ENCODE results near the gene DPM2.

The DPM2 gene

DNA sequence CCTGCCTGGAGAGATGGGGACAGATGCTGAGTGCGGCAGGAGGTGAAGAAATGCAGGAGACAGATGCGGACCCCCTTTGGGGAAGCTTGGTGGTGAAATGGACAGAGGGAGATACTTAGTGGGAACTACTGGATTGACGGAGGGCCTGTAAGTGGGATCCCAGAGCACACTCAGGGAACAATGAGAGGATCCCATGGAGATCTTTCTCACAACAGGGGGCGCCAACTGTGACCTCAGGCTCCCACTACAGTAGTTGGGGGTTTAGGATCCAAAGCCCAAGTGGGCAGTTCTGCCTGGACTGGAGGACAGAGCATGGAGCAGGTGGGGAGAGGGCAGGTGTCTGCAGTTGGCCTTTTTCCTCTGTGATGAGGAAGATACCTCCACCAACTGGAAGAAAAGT is 3.4 kb downstream of the DPM2 start:
- DNase-seq = no peak

GRCh38 chr9:127931092-127931881 is 6.4 kb downstream of the DPM2 start:
- DNase-seq = peak; percentile 19

DNA sequence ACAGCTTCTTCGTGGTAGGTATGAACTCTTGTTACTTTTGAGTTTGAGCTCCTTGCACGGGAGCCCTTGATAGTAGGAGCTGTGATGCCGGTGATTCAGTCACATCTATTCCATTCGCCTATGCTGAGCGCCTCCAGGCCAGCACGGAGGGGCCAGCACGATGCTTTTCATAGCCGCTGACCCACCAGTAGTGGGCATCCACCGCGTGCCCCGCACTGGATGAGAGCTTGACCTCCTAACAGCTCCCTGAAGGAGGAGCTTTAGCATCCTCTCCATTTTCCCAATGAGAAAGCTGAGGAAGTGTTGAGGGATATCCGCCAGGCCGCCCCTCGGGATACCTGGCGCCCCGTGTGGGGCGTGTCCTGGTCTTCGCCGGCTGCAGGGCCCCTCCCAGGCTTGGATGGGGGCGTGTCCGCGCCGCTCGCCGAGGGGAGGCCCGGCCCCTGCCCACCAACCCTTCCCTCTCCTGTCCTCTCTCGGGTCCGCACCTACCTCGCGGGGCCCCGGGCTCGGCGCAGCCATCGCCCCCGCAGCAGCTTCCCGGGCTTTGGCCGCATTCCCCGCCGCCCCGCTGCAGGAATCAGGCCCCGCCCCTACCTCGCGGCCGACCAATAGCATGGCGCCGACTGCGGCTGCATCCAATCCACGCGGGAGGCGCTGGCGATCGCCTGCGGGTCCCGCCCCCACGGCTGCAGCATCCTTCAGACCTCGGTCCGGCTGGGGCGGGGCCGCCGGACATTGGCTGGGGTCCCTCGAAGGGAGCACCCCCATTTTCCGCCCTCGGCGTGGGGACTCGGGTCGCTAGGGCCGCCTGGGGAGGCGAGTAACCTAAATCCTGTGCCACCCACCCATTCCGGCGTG is 7.2 kb downstream of the DPM2 start, which contains the start of gene PIP5KL1:
TSS of gene PIP5KL1 (minus strand) at position 547 of the 861 bp plus-strand sequence. CDS start at position 522, 25 bp downstream.
- DNase-seq = peak; percentile 78

GRCh38 chr9:127929625-127929979 is 8.1 kb downstream of the DPM2 start:
- DNase-seq = no peak

DNA sequence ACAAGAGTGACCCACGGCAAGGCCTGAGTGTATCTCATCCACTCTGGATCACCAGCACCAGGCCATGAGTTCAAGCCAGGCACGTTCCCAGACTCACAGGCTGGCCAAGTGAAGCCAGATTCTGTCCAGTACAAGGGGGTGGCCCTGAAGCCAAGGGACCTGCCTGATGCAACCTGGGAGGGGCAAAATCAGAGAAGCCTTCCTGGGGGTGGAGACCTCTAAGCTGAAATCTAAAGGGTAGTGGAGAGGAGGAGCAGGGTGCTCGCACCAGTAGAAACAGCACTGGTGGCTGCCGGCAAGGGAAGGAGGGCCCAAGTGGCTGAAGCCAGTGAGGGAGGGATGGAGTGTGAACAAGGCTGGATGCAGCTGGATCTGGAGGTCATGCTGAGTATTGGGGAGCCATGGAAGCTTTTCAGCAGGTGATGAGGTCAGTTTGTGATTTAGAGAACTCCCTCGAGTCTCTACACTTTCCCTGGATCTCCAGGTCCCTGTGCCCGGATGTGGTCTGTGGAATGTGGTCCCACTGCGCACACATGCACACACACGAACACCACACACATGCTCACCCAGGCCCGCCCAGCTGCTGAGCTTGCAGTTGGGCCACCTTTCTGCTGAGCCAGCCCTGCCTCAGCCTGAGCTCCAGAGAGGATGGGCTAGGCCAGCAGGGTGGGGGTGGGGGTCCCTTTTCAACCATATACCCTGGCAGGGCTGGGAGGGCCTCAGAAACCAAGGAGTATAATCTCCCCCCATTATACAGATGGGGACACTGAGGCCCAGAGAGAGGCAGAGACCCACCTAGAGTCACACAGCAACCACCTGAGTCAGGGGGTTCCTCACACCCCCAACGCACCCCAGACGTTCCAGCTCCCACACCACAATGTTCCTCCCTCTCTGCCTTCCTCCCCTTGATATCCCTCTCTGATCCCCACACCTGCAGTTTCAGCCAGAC is 8.7 kb downstream of the DPM2 start:
- no peak for DNase-seq

DNA sequence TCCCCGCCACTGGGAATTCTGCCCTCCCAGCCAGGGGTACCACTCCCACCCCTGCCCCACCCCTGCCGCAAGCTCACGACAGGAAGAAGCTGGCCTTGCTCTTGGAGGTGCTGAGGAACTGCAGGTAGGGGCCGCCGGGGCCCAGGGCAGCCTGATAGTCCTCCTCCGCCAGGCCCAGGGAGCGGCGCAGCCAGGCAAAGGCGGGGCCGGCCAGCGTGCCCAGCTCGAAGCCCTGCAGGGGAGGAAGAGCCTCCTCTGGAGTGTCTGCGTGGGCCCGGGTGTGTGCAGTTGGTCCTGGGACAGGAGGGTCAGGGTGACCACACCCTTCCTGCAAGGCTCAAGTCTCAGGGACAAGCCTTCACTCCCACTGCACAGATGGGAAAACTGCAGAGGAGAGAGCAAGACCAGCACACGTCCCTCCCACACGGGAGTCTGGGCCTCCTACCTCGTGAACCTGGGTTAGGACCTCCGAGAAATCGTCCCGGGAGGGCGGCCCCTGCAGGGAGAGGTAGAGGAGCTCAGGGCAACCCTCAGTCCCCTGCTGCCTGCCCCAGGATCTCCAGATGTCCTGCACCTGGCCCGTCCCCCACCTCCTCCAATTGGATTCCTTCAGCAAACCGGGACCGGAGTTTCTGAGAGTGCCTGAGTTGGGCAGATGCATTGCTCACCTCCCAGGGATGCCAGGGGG is 9.5 kb downstream of the DPM2 start:
- no peak for DNase-seq

DNA sequence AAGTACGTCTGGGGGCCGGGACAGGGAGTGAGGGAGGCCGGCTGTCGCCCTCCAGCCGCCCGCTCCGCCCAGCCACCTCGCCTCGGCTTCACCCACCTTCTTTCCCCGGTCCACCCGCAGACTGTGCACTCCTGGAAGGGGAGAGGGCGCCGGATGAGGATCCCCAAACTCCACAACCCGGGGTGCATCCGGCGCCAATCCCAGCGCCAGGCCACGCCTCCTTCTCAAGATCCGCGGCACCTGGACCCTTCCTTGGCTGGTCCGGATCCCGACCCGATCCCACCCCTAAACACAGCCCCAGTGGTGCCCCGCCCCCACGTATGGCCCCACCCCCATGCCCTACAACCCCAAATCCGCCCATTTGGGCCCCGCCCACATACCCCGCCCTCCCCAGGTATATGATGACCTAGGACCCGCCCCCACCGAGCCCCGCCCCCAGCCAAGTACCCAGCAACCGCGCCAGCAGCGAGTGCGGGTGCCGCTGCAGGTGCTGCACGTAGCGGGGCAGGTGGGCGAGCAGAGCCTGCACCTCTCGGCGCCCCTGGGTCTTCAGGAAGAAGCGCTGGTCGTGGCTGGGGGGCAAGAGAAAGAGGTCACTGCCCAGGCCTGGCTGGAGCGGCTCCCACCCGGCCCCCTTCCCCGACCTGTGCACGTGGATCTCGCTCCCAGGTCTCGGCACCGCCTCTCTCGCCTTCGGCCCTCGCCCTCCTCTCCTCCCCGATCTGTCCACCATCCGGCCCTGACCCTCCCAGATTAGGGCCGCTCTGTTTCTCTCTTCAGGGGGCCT is 10.3 kb downstream of the DPM2 start:
- peak; percentile 80 for DNase-seq

- no peak for DNase-seq
Observed at GRCh38 chr9:127926906-127927200, 10.8 kb downstream of the DPM2 start.

GRCh38 chr9:127925959-127926905 is 11.4 kb downstream of the DPM2 start:
- no peak for DNase-seq

DNA sequence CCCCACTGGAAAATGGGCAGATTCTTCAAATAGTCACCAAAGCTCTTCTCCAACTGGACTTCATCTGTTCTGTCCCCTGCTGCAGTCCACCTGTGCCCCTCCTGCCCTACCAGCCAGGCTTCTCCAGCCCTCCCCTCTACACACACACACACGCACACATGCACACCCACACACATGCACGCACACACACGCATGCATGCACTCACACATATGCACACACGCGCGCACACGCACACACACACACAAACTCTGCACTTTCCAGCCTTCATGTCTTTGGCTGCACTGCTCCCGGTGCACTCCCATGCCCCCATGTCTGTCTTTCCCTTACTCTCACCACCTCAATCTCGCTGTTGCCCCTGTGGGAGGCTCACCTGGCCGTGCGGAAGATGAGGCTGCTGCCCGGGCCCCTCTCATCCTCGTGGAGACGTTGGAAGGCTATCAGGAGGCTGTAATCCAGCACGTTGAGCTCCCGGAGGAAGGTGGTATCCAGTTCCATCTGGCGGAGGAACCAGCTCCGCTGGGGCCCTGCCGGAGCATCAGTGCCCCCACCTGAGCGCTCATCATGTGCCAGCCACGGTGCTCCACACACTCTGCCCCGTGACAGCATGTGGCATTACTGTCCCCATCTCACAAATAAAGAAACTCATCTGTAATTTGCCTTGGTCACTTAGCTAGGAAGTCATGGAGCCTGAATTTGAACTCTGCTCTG is 12.8 kb downstream of the DPM2 start:
- no peak for DNase-seq

DNA sequence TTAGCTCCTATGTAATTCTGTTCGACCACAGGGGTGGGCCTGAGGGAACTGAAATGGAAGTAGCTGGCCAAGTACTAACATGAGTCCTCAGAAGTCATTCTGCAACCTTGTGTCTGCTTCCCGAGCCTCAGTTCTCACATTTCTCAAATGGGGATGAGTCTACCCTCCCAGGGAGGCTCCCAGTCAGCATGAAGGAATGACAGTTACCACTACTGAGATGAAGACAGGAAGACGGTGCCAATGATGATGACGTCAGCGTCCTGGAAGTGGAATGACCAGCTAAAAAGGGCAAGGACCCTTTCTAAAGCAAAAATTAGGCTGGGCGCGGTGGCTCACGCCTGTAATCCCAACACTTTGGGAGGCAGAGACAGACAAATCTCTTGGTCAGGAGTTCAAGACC is 13.9 kb downstream of the DPM2 start:
- DNase-seq = no peak

- no peak for DNase-seq
Observed at GRCh38 chr9:127923046-127923445, 14.6 kb downstream of the DPM2 start.

DNA sequence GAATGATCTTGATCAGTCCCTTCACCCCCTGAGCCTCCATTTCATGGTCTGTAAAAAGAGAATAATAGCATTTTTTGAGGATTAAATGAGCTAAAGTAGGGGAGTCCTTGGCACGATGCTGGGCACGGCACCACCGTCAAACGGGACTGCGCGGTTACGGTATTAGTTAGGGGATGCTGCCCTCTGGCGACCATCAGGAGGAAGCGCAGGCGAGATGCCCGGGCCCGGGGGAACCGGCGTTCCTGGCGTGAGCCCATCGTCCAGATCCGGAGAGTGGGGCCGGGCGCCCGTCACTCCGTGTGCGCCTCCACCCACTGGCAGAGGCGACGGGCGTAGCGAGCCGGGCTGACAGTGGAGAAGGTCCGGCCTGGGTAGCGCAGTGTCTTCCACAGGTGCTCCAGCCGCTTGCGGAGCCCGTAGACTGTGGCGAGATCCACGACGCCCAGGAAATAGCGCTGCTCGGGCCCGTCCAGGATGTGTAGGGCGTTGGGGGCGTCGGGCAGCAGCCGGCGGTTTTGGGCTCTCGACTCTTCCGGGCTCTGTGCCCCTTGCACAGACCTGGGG is 16.0 kb downstream of the DPM2 start:
- DNase-seq = no peak

DNA sequence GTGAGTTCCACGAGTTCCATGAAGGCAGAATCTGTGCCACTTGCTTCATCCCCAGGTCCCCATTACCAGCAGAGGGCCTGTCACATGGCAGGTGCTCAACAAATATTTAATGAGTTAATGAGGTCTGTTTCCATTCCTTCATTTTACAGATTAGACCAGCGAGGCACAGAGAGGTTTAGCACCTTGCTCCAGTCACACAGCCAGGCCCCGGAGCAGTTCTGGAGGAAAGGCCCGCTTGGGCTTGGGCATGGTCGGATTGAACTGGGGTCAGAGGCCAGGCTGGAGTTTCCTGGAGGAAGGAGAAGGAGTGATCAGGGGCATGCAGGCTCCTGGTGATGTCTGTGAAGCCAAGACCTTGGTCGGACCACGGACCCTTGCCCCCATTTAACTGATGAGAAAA is 16.9 kb downstream of the DPM2 start:
- DNase-seq = no peak

DNA sequence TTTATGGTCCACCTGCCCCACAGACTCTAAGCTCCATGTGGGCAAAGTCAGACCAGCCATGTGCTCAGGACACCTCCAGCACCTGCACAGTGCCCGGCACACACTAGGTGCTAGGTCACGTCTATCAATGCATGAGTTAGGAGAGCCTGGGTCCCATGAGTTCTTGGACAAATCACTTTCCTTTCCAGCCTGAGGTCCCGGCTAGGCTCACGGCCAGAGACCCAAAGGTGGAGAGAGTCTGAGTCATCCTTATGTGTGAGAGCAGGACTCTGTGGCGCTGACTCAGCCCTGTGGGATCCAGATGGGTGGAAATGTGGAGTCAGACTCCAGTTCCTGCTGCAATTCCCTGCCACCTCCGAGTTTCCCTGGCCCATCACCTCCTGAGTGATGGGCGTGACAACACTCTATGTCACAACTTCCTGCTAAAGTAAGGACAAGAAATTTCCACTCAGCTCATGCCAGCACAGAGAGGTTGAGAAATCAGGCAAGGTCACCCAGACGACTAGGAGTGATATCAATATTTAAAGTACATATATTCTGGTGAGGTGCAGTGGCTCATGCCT is 18.3 kb downstream of the DPM2 start:
- no peak for DNase-seq

DNA sequence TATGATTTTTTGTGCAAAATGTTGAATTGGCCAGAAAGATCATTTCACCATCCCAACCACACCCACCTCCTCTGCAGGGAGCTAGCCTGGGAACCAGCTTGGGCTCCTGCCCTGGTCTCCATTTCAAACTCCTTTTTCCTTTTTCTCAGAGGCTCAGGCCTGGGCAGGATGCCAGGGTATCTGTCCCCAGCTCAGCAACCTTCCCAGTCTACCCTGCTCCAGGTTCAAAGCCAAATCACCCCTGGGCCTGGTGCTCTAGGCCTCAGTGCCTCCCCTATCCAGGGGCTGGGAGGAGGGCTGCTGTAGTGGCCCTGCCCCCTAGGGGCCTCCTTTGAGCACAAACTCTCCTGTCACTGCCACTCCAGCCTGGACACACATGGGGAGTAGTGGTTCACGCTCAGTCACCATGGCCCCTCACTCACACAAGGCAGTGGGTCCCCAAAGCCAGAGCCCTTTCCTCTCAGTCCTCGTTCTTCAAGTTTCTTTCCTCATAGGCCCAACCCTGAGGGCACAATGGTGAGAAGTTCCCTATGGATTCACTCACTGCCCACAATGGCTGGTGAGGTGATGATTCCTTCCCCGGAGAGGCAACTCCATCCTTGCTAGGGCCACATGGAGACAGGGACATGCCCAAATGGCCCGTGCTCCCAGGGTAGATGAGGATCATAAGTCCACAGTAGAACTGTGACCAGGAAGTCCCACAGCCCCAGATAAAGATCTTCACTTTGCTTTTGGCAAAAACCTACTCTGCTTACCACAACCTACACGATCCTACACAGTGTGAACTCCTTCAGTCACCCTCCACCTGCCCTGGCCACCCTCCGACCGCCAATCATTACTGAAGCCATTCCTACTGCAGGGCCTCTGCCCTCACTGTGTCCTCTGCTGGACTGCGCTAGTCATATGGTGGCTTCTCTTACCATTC is 19.2 kb downstream of the DPM2 start:
- no peak for DNase-seq

DNA sequence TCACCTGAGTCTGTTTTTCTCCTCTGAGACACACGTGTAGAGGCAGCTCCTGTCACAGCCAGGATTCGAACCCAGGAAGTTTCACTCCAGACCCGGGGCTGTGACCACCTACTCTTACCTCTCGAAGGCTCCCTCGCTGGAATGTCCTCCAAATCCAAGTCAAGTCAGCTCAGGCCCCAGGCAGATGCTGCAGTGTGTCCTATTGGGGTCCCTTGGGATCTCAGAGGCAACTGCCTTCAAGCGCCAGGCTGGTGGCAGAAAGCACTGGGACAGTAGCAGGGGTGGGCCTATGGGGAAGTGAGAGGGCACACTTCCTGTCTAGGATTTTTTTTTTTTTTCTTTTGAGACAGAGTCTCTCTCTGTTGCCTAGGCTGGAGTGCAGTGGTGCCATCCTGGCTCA is 20.1 kb downstream of the DPM2 start:
- DNase-seq = no peak
